CD14-positive monocyte (primary cell): ENCODE results near the gene GAL3ST2. TPM values are rescaled to one million over a fixed set of nuclear protein-coding genes. Genes with fewer than 3 reads are reported as not detected.

Experiments used
- DNase-seq, 3 donors: peaks; one replicate each; pipeline ENCODE4 v3.0.0-alpha.2; 2011 to 2022
- H2AFZ ChIP-seq: 2 replicates; pipeline ENCODE4 v1.6.0; 2012; ENCODE audit warnings: mild to moderate bottlenecking, low read depth, low read length, inconsistent platforms; ENCODE audit not compliant: insufficient read depth, poor library complexity, severe bottlenecking
- H3K27ac ChIP-seq, 2 donors: 1 replicate in 1 of 2; 2 replicates in 1 of 2; pipeline ENCODE4 v1.5.1; 2012 to 2013; ENCODE audit warnings: low read length in 2 of 2, control low read depth in 1 of 2, inconsistent platforms in 1 of 2, low read depth in 1 of 2, mild to moderate bottlenecking in 1 of 2
- H3K27me3 ChIP-seq, 2 donors: one replicate each; pipeline versions ENCODE4 v1.6.0 to v1.6.1; 2011 to 2013; ENCODE audit warnings: low read length in 2 of 2; ENCODE audit not compliant: control insufficient read depth in 2 of 2, insufficient read depth in 2 of 2
- H3K36me3 ChIP-seq, 2 donors: replicated peaks in 1 of 2; 1 replicate in 1 of 2; 2 replicates in 1 of 2; pipeline versions ENCODE4 v1.5.1 to v1.6.1; 2012 to 2013; ENCODE audit warnings: low read length in 2 of 2, control low read depth in 1 of 2, inconsistent platforms in 1 of 2, mild to moderate bottlenecking in 1 of 2; ENCODE audit not compliant: insufficient read depth in 2 of 2, control insufficient read depth in 1 of 2
- H3K4me1 ChIP-seq, 2 donors: 1 replicate in 1 of 2; 2 replicates in 1 of 2; pipeline versions ENCODE4 v1.5.1 to v1.6.1; 2012 to 2013; ENCODE audit warnings: low read length in 2 of 2, control low read depth in 1 of 2, inconsistent platforms in 1 of 2, mild to moderate bottlenecking in 1 of 2, moderate library complexity in 1 of 2; ENCODE audit not compliant: insufficient read depth in 2 of 2, control insufficient read depth in 1 of 2
- H3K4me2 ChIP-seq: replicated peaks from 2 replicates; pipeline ENCODE3; 2012; ENCODE audit warnings: low read length, moderate library complexity, mild to moderate bottlenecking; ENCODE audit not compliant: poor library complexity, severe bottlenecking; ENCODE audit errors: extremely low read depth
- H3K4me3 ChIP-seq, 3 experiments: fragments of 200-600 bp in 1 of 3; sonication (generic) in 1 of 3; replicated peaks in 1 of 3; 1 replicate in 2 of 3; 2 replicates in 1 of 3; pipeline ENCODE4 v1.5.1; 2011 to 2013; ENCODE audit warnings: low read length in 3 of 3, mild to moderate bottlenecking in 3 of 3, control low read depth in 2 of 3, low read depth in 2 of 3, inconsistent platforms in 1 of 3, moderate library complexity in 1 of 3
- H3K79me2 ChIP-seq: 2 replicates; pipeline ENCODE4 v1.6.0; 2012; ENCODE audit warnings: mild to moderate bottlenecking, control low read depth, inconsistent platforms, low read length, moderate library complexity; ENCODE audit not compliant: insufficient read depth
- H3K9ac ChIP-seq: 2 replicates; pipeline ENCODE4 v1.6.0; 2017; ENCODE audit warnings: low read length, mild to moderate bottlenecking; ENCODE audit not compliant: insufficient read depth, poor library complexity, severe bottlenecking
- H3K9me3 ChIP-seq, 2 donors: replicated peaks in 1 of 2; 1 replicate in 1 of 2; 2 replicates in 1 of 2; pipeline versions ENCODE4 v1.5.1 to v1.6.1; 2012 to 2013; ENCODE audit warnings: low read length in 2 of 2, control low read depth in 1 of 2; ENCODE audit not compliant: control insufficient read depth in 1 of 2, insufficient read depth in 1 of 2
- H4K20me1 ChIP-seq: 2 replicates; pipeline ENCODE4 v1.6.0; 2012; ENCODE audit warnings: mild to moderate bottlenecking, low read length, control low read depth, moderate library complexity; ENCODE audit not compliant: insufficient read depth
- H3K27ac Mint-ChIP-seq, 7 donors: one replicate each; pipeline ENCODE4 v1.8.0; 2020; ENCODE audit warnings: mild to moderate bottlenecking in 7 of 7, mixed read lengths in 7 of 7, moderate library complexity in 6 of 7, inconsistent platforms in 2 of 7
- H3K27me3 Mint-ChIP-seq, 3 donors: one replicate each; pipeline ENCODE4 v1.8.0; 2021 to 2022; ENCODE audit warnings: low read depth in 3 of 3, mild to moderate bottlenecking in 3 of 3, mixed read lengths in 3 of 3, moderate library complexity in 3 of 3, inconsistent platforms in 1 of 3
- H3K36me3 Mint-ChIP-seq, 2 donors: one replicate each; pipeline ENCODE4 v1.8.0; 2020; ENCODE audit warnings: mixed read lengths in 2 of 2, inconsistent platforms in 1 of 2, mild to moderate bottlenecking in 1 of 2
- H3K4me1 Mint-ChIP-seq: one replicate; pipeline ENCODE4 v1.8.0; 2020; ENCODE audit warnings: mild to moderate bottlenecking, mixed read lengths
- H3K4me3 Mint-ChIP-seq, 2 donors: one replicate each; pipeline ENCODE4 v1.8.0; 2020; ENCODE audit warnings: mild to moderate bottlenecking in 2 of 2, mixed read lengths in 2 of 2, moderate library complexity in 1 of 2
- H3K9me3 Mint-ChIP-seq, 7 donors: one replicate each; pipeline ENCODE4 v1.8.0; 2020 to 2022; ENCODE audit warnings: mixed read lengths in 7 of 7, mild to moderate bottlenecking in 6 of 7, moderate library complexity in 6 of 7, inconsistent platforms in 2 of 7
- WGBS: methylation state at CpG from one replicate; pipeline ENCODE4 v1.1.5; 2013; ENCODE audit warnings: missing lambda C conversion rate; ENCODE audit not compliant: insufficient coverage; 5-methylcytosine and 5-hydroxymethylcytosine counted together
- intact Hi-C, 2 donors: fragments of 100-400 bp; cut with micrococcal nuclease; formaldehyde crosslinking; loops; one replicate each; pipeline versions ENCODE4 v1.15.0 to v1.15.1; 2023
- polyA plus RNA-seq, 3 donors: library from polyadenylated mRNA; depleted of rRNA in 1 of 3; unstranded in 2 of 3; stranded (reverse) in 1 of 3; fragments of 300-500 nt in 2 of 3; fragments of >200 nt in 1 of 3; fragmentation: Illumina TruSeq in 2 of 3; gene quantifications; 1 replicate in 2 of 3; 2 replicates in 1 of 3; pipeline ENCODE4 v1.2.3, GENCODE V29; 2012 to 2021
- TF ChIP-seq, protein P1 (sequence below): fragments of 200-600 bp; IDR thresholded peaks from one replicate; pipeline ENCODE4 v1.8.0; 2022; ENCODE audit warnings: antibody characterized with exemption, mild to moderate bottlenecking

GAL3ST2 gene
- polyA plus RNA-seq, 3 donors, result not detected

- H3K9ac ChIP-seq, result no peak overlapping the region
- TF ChIP-seq, protein P1, sequence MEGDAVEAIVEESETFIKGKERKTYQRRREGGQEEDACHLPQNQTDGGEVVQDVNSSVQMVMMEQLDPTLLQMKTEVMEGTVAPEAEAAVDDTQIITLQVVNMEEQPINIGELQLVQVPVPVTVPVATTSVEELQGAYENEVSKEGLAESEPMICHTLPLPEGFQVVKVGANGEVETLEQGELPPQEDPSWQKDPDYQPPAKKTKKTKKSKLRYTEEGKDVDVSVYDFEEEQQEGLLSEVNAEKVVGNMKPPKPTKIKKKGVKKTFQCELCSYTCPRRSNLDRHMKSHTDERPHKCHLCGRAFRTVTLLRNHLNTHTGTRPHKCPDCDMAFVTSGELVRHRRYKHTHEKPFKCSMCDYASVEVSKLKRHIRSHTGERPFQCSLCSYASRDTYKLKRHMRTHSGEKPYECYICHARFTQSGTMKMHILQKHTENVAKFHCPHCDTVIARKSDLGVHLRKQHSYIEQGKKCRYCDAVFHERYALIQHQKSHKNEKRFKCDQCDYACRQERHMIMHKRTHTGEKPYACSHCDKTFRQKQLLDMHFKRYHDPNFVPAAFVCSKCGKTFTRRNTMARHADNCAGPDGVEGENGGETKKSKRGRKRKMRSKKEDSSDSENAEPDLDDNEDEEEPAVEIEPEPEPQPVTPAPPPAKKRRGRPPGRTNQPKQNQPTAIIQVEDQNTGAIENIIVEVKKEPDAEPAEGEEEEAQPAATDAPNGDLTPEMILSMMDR, result no peak
- H3K36me3 Mint-ChIP-seq, result peaks cover 10 to 15% of the 10 kb centered on the region in 2 donors
- 96% methylated on average over 18 of the region's 19 CpGs for WGBS
- no peaks in the 10 kb centered on the region for H3K79me2 ChIP-seq
- H3K4me2 ChIP-seq, result no peak overlapping the region
- H3K9me3 Mint-ChIP-seq, result peaks cover 10 to 21% (median 17%) of the 10 kb centered on the region in 7 donors
- no peak overlapping the region for H3K27ac ChIP-seq
- no peak overlapping the region for H2AFZ ChIP-seq
- peaks cover 0 to 2% (median 2%) of the 10 kb centered on the region in 3 donors for H3K27me3 Mint-ChIP-seq
- H3K4me3 ChIP-seq, result no peak overlapping the region
- H4K20me1 ChIP-seq, result no peaks in the 10 kb centered on the region
- H3K4me1 ChIP-seq, result peaks cover 7 to 16% of the 10 kb centered on the region in 2 donors
- H3K27ac Mint-ChIP-seq, result peak overlapping the region in 1 of 7 donors; percentile 10
- no peaks in the 10 kb centered on the region for H3K27me3 ChIP-seq
- DNase-seq, result no peak
- intact Hi-C loops, result no loop called here
- H3K4me3 Mint-ChIP-seq, result no peak overlapping the region
- peaks cover 11 to 17% of the 10 kb centered on the region in 2 donors for H3K9me3 ChIP-seq
- H3K4me1 Mint-ChIP-seq, result peaks cover 22% of the 10 kb centered on the region
- H3K36me3 ChIP-seq, result peaks cover 0 to 7% of the 10 kb centered on the region in 2 donors
Observed at GRCh38 chr2:241728627-241729026, 48.0 kb upstream of the GAL3ST2 start.

DNA sequence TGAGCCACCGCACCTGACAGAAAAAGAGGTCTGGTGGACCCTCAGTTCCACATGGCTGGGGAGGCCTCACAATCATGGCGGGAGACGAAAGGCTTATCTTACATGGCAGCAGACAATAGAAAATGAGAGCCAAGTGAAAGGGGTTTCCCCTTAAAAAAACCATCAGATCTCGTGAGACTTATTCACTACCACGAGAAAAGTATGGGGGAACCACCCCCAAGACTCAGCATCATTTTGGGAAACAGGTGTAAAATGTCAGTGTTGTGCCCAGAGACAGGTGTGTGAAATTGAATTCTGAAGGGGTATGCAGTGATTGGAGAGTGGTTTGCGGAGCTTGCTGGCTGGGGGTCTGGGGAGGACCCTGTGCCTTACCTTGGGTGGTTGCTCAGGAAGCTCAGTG is 46.8 kb upstream of the GAL3ST2 start:
- peaks cover 0 to 5% (median 2%) of the 10 kb centered on the region in 3 donors for H3K27me3 Mint-ChIP-seq
- no peak for DNase-seq
- Histone ChIP-seq H4K20me1 (no peaks in the 10 kb centered on the region), H3K9ac (no peak overlapping the region), H3K4me3 (no peak overlapping the region), H3K4me2 (no peak overlapping the region), H3K27ac (no peak overlapping the region), H3K27me3 (no peaks in the 10 kb centered on the region), H3K36me3 (no peaks in the 10 kb centered on the region), H3K9me3 (peaks cover 0 to 5% of the 10 kb centered on the region in 2 donors), H3K79me2 (no peaks in the 10 kb centered on the region), H3K4me1 (peaks cover 12 to 23% of the 10 kb centered on the region in 2 donors), H2AFZ (no peak overlapping the region)
- 84% methylated on average over 4 of the region's 6 CpGs for WGBS
- no peak overlapping the region for H3K27ac Mint-ChIP-seq
- H3K4me3 Mint-ChIP-seq, result no peak overlapping the region
- peaks cover under 1 to 9% (median 6%) of the 10 kb centered on the region in 7 donors for H3K9me3 Mint-ChIP-seq
- H3K36me3 Mint-ChIP-seq, result peaks cover 4 to 5% of the 10 kb centered on the region in 2 donors
- peaks cover 23% of the 10 kb centered on the region for H3K4me1 Mint-ChIP-seq
- TF ChIP-seq, protein P1, result no peak
- intact Hi-C loops, result loop anchor here (10.0 kb wide), 4 partner anchors 45 to 735 kb away; partner anchors contain the start of genes DTYMK (in 2 of the 2), FARP2 (in 1 of the 2) and SNED1 (in 1 of the 2)
